SK-N-SH (cell line): Measurements from ENCODE around the gene BACE2. TPM values are rescaled to one million over a fixed set of nuclear protein-coding genes. Genes with fewer than 3 reads are reported as not detected.
"Not testable (repeated sequence)": the region's sequence is repeated elsewhere in the genome, so short reads cannot be mapped to it uniquely, and the experiment has no call there.

Source experiments
- CTCF ChIA-PET: fragments of 300-600, 350-600 bp; formaldehyde crosslinking; extraction: SDS; loops from one replicate; lab custom pipeline; 2021; lab: Yijun Ruan, JAX
- POLR2A ChIA-PET: fragments of 350-600 bp; sonication (Branson Sonifier 250); formaldehyde crosslinking; extraction: SDS; loops from one replicate; lab custom pipeline; 2020; ENCODE audit warnings: antibody characterized with exemption, inconsistent platforms; lab: Yijun Ruan, JAX
- DNase-seq: peaks from one replicate; pipeline ENCODE4 v3.0.0; 2012
- H2AFZ ChIP-seq: fragments of 200-600 bp; sonication (generic); 2 replicates; pipeline ENCODE4 v1.8.1; 2016; ENCODE audit warnings: antibody characterized with exemption, mild to moderate bottlenecking, low read depth
- H3F3A ChIP-seq: fragments of 200-600 bp; sonication (generic); replicated peaks from 2 replicates; pipeline ENCODE3; 2016; ENCODE audit warnings: antibody characterized with exemption, mild to moderate bottlenecking; ENCODE audit not compliant: insufficient read depth
- H3K27ac ChIP-seq, 2 experiments: fragments of 200-500 bp in 1 of 2; fragments of 200-600 bp in 1 of 2; sonication (Bioruptor generic) in 1 of 2; sonication (generic), shearing (Covaris generic) in 1 of 2; 2 replicates each; pipeline versions ENCODE4 v1.5.1 to v1.6.1; 2014 to 2016; ENCODE audit warnings: low read depth in 2 of 2, inconsistent platforms in 1 of 2, low read length in 1 of 2, mild to moderate bottlenecking in 1 of 2, mixed read lengths in 1 of 2
- H3K27me3 ChIP-seq: fragments of 200-600 bp; sonication (generic), shearing (Covaris generic); 2 replicates; pipeline ENCODE4 v1.6.1; 2016; ENCODE audit warnings: mixed run types; ENCODE audit not compliant: insufficient read depth
- H3K36me3 ChIP-seq, 2 experiments: fragments of 200-500 bp in 1 of 2; fragments of 200-600 bp in 1 of 2; sonication (Bioruptor generic) in 1 of 2; sonication (generic) in 1 of 2; replicated peaks in 1 of 2; 2 replicates each; pipeline versions ENCODE3 to v1.5.1; 2014 to 2016; ENCODE audit warnings: low read length in 1 of 2, mild to moderate bottlenecking in 1 of 2; ENCODE audit not compliant: insufficient read depth in 2 of 2, control insufficient read depth in 1 of 2
- H3K4me1 ChIP-seq, 2 experiments: fragments of 200-500 bp in 1 of 2; fragments of 200-600 bp in 1 of 2; sonication (Bioruptor generic) in 1 of 2; sonication (generic), shearing (Covaris generic) in 1 of 2; 2 replicates each; pipeline versions ENCODE4 v1.5.1 to v1.6.1; 2014 to 2016; ENCODE audit warnings: low read depth in 1 of 2, low read length in 1 of 2, mixed run types in 1 of 2; ENCODE audit not compliant: insufficient read depth in 2 of 2, control insufficient read depth in 1 of 2
- H3K4me2 ChIP-seq: fragments of 200-600 bp; sonication (generic), shearing (Covaris generic); 2 replicates; pipeline ENCODE4 v1.6.1; 2017; ENCODE audit warnings: mixed run types
- H3K4me3 ChIP-seq, 2 experiments: fragments of 200-500 bp in 1 of 2; fragments of 200-600 bp in 1 of 2; sonication (Bioruptor generic) in 1 of 2; sonication (generic), shearing (Covaris generic) in 1 of 2; 2 replicates each; pipeline versions ENCODE4 v1.5.1 to v1.8.1; 2014 to 2016; ENCODE audit warnings: low read depth in 2 of 2, inconsistent platforms in 1 of 2, low read length in 1 of 2, mild to moderate bottlenecking in 1 of 2, mixed read lengths in 1 of 2, moderate library complexity in 1 of 2
- H3K79me2 ChIP-seq: fragments of 200-600 bp; sonication (generic); 2 replicates; pipeline ENCODE4 v1.8.1; 2017; ENCODE audit warnings: mild to moderate bottlenecking; ENCODE audit not compliant: insufficient read depth
- H3K9ac ChIP-seq: fragments of 200-600 bp; sonication (generic); 2 replicates; pipeline ENCODE4 v1.6.1; 2017; ENCODE audit warnings: mixed run types
- H3K9me2 ChIP-seq: fragments of 200-600 bp; sonication (generic); 2 replicates; pipeline ENCODE4 v1.6.1; 2017; ENCODE audit warnings: mixed run types
- H3K9me3 ChIP-seq: fragments of 200-600 bp; sonication (generic); 2 replicates; pipeline ENCODE4 v1.6.1; 2017; ENCODE audit warnings: mixed run types, mild to moderate bottlenecking, moderate library complexity
- H4K20me1 ChIP-seq: fragments of 200-600 bp; sonication (generic); 2 replicates; pipeline ENCODE4 v1.6.1; 2017; ENCODE audit warnings: mild to moderate bottlenecking, mixed run types; ENCODE audit not compliant: insufficient read depth
- CTCF ChIP-seq: fragments of 200-600 bp; sonication (generic); IDR thresholded peaks from 2 replicates; pipeline ENCODE4 v1.6.1; 2017; ENCODE audit warnings: antibody characterized with exemption, mild to moderate bottlenecking, moderate library complexity
- EP300 ChIP-seq, 2 experiments: IDR thresholded peaks; 2 replicates each; pipeline versions ENCODE4 v1.4.0 to v1.6.1; 2012; ENCODE audit warnings: borderline replicate concordance in 1 of 2, low read depth in 1 of 2, low read length in 1 of 2
- FOXJ3 ChIP-seq: sonication (generic); formaldehyde crosslinking; IDR thresholded peaks from 2 replicates; pipeline ENCODE4 v1.5.1; 2020; ENCODE audit warnings: mild to moderate bottlenecking, missing genetic modification reagents
- GABPA ChIP-seq: IDR thresholded peaks from 2 replicates; pipeline ENCODE4 v1.4.0; 2012; ENCODE audit warnings: low read depth, mild to moderate bottlenecking
- IRF3 ChIP-seq: fragments of 150-350 bp; IDR thresholded peaks from 2 replicates; pipeline ENCODE4 v1.6.1; 2016; ENCODE audit warnings: mild to moderate bottlenecking, low read depth, low read length
- JUND ChIP-seq: IDR thresholded peaks from 2 replicates; pipeline ENCODE4 v1.4.0; 2012
- MAX ChIP-seq: IDR thresholded peaks from 2 replicates; pipeline ENCODE4 v1.4.0; 2012; ENCODE audit warnings: low read depth
- MEF2A ChIP-seq: IDR thresholded peaks from 2 replicates; pipeline ENCODE4 v1.4.0; 2012; ENCODE audit warnings: low read depth, borderline replicate concordance
- MXI1 ChIP-seq: IDR thresholded peaks from 2 replicates; pipeline ENCODE4 v1.6.1; 2012; ENCODE audit warnings: mild to moderate bottlenecking, low read depth, low read length, improper control_type of control experiment
- NFIC ChIP-seq: IDR thresholded peaks from 2 replicates; pipeline ENCODE4 v1.4.0; 2012; ENCODE audit warnings: borderline replicate concordance
- RAD21 ChIP-seq: IDR thresholded peaks from 2 replicates; pipeline ENCODE4 v1.6.1; 2012; ENCODE audit warnings: mild to moderate bottlenecking, low read length
- RCOR1 ChIP-seq: fragments of 150-350 bp; IDR thresholded peaks from 2 replicates; pipeline ENCODE4 v1.6.1; 2017; ENCODE audit warnings: antibody characterized with exemption, low read length
- RFX5 ChIP-seq: IDR thresholded peaks from 2 replicates; pipeline ENCODE4 v1.6.1; 2012; ENCODE audit warnings: mild to moderate bottlenecking, improper control_type of control experiment, low read length
- TEAD4 ChIP-seq: IDR thresholded peaks from 2 replicates; pipeline ENCODE4 v1.4.0; 2012; ENCODE audit warnings: mild to moderate bottlenecking, borderline replicate concordance; ENCODE audit not compliant: insufficient read depth
- USF2 ChIP-seq: fragments of 150-350 bp; IDR thresholded peaks from 2 replicates; pipeline ENCODE4 v1.6.1; 2017; ENCODE audit warnings: antibody characterized with exemption, low read length, low read depth, borderline replicate concordance
- WGBS: methylation state at CpG from one replicate; pipeline ENCODE4 v1.1.6; 2017; ENCODE audit warnings: low lambda C conversion rate; 5-methylcytosine and 5-hydroxymethylcytosine counted together
- polyA plus RNA-seq, 3 experiments: library from polyadenylated mRNA; depleted of rRNA; stranded (reverse); fragments of >200 nt; gene quantifications; 2 replicates each; pipeline ENCODE4 v1.2.3, GENCODE V29; 2012

The BACE2 gene
- polyA plus RNA-seq, 1 of the 3 experiments (the other 2 are of a cell fraction) = 23.4 TPM

- Histone ChIP-seq H3K4me3 (no peak overlapping the region), H3K79me2 (no peaks in the 10 kb centered on the region), H3K4me1 (no peaks in the 10 kb centered on the region), H3K9me2 (no peaks in the 10 kb centered on the region)
- TF ChIP-seq RFX5 (no peak), EP300 (IDR thresholded peaks at IDR 0.05; ENCODE audit: borderline replicate concordance in 1 of 2, low read depth in 1 of 2, low read length in 1 of 2) (no peak), RAD21 (no peak)
- TF ChIP-seq, all 33 proteins: peak for 0
- no peak overlapping the region for H3K27ac ChIP-seq
- H4K20me1 ChIP-seq = no peaks in the 10 kb centered on the region
- no peak for DNase-seq
- H3K36me3 ChIP-seq = no peaks in the 10 kb centered on the region
- no peaks in the 10 kb centered on the region for H3K27me3 ChIP-seq
- no peaks in the 10 kb centered on the region for H3K9me3 ChIP-seq
- no peak overlapping the region for H2AFZ ChIP-seq
- no peak overlapping the region for H3K4me2 ChIP-seq
- ChIA-PET CTCF (interaction anchor here (0.9 kb wide), 2 partner anchors 10 to 24 kb away, joined by 3 to 4 read pairs; no protein-coding TSS in a partner anchor), POLR2A (no interaction called here)
- no peak overlapping the region for H3K9ac ChIP-seq
- no peaks in the 10 kb centered on the region for H3F3A ChIP-seq
Measured at GRCh38 chr21:41307219-41307618, 139.3 kb downstream of the BACE2 start.

- H3K36me3 ChIP-seq, H3K79me2 ChIP-seq, H4K20me1 ChIP-seq, H3K9me2 ChIP-seq, H3K4me1 ChIP-seq, H3K9ac ChIP-seq, H3F3A ChIP-seq, H3K4me2 ChIP-seq, H3K27ac ChIP-seq, H3K9me3 ChIP-seq, H2AFZ ChIP-seq, DNase-seq, H3K4me3 ChIP-seq, CTCF ChIA-PET, POLR2A ChIA-PET: not testable (repeated sequence)
- H3K27me3 ChIP-seq = peaks cover 12% of the 10 kb centered on the region; the same call in 1 of the 2 replicates
- WGBS = 54% methylated on average over 6 of the region's 8 CpGs
Measured at GRCh38 chr21:41313285-41314164, 145.6 kb downstream of the BACE2 start.

GRCh38 chr21:41315726-41316125 is 147.8 kb downstream of the BACE2 start:
- Histone ChIP-seq H3K27ac (no peak overlapping the region), H3K9me3 (no peaks in the 10 kb centered on the region), H3K36me3 (no peaks in the 10 kb centered on the region), H3K4me1 (no peaks in the 10 kb centered on the region), H2AFZ (no peak overlapping the region), H3K9ac (no peak overlapping the region), H3K79me2 (no peaks in the 10 kb centered on the region), H3K27me3 (peaks cover 12% of the 10 kb centered on the region; the same call in 1 of the 2 replicates), H3K4me2 (no peak overlapping the region), H3K4me3 (no peak overlapping the region), H3F3A (no peaks in the 10 kb centered on the region), H4K20me1 (no peaks in the 10 kb centered on the region), H3K9me2 (no peaks in the 10 kb centered on the region)
- ChIA-PET CTCF (no interaction called here), POLR2A (no interaction called here)
- TF ChIP-seq MEF2A (no peak), RCOR1 (no peak), CTCF (no peak), RFX5 (no peak), GABPA (no peak), MXI1 (no peak), USF2 (no peak), FOXJ3 (CRISPR knock-in tag) (no peak), IRF3 (no peak), TEAD4 (no peak), JUND (no peak), NFIC (no peak), MAX (no peak)
- DNase-seq = no peak
- 38% methylated on average over 3 of the region's 6 CpGs for WGBS
